Skeletal muscle satellite cell (primary cell): Measurements from ENCODE around the gene IL34.
A peak's percentile ranks its signal among the peaks of the same experiment; 100 is the strongest.
"Not testable (repeated sequence)": the region's sequence is repeated elsewhere in the genome, so short reads cannot be mapped to it uniquely, and the experiment has no call there.

Experiments used
- H3K27me3 ChIP-seq: 2 replicates; pipeline ENCODE4 v1.7.0; 2013; ENCODE audit warnings: low read length; ENCODE audit not compliant: control insufficient read depth, insufficient read depth
- H3K36me3 ChIP-seq: 2 replicates; pipeline ENCODE4 v1.7.0; 2013; ENCODE audit warnings: mild to moderate bottlenecking, control low read depth, low read length; ENCODE audit not compliant: insufficient read depth
- H3K4me1 ChIP-seq: 2 replicates; pipeline ENCODE4 v1.7.0; 2013; ENCODE audit warnings: low read length; ENCODE audit not compliant: control insufficient read depth, insufficient read depth
- H3K4me2 ChIP-seq: 2 replicates; pipeline ENCODE4 v1.7.0; 2013; ENCODE audit warnings: mild to moderate bottlenecking, low read length
- H3K4me3 ChIP-seq: 2 replicates; pipeline ENCODE4 v1.7.0; 2013; ENCODE audit warnings: low read length
- H3K9ac ChIP-seq: 2 replicates; pipeline ENCODE4 v1.7.0; 2013; ENCODE audit warnings: mild to moderate bottlenecking, low read depth, low read length, moderate library complexity
- H3K9me3 ChIP-seq: replicated peaks from 2 replicates; pipeline ENCODE4 v1.7.0; 2013; ENCODE audit warnings: mild to moderate bottlenecking, control low read depth, low read length

Gene IL34

DNA sequence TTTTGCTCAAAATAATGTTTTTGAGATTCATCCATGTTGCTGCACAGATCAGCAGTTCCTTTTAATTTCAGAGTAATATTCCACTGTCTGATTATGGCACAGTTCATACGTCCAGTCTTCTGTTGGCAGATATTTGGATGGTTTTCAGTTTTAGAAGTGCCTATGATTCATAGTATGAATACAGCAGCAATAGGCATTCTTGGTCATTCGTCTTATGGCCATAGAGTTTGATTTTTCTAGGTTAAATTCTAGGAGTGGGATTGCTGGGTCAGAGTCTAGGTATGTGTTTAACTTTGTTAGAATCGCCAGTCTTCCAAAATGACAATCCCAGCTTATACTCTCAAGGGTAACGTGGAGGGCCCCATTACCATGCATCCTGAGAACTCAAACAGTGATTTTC, 11.5 kb upstream of the IL34 start:
- Histone ChIP-seq H3K36me3 (no peaks in the 10 kb centered on the region), H3K27me3 (no peaks in the 10 kb centered on the region), H3K4me3 (peak overlapping the region; percentile 61), H3K4me1 (peaks cover 32% of the 10 kb centered on the region), H3K9ac (peak overlapping the region; percentile 76), H3K4me2 (peak overlapping the region; percentile 79), H3K9me3 (peaks cover 5% of the 10 kb centered on the region)

DNA sequence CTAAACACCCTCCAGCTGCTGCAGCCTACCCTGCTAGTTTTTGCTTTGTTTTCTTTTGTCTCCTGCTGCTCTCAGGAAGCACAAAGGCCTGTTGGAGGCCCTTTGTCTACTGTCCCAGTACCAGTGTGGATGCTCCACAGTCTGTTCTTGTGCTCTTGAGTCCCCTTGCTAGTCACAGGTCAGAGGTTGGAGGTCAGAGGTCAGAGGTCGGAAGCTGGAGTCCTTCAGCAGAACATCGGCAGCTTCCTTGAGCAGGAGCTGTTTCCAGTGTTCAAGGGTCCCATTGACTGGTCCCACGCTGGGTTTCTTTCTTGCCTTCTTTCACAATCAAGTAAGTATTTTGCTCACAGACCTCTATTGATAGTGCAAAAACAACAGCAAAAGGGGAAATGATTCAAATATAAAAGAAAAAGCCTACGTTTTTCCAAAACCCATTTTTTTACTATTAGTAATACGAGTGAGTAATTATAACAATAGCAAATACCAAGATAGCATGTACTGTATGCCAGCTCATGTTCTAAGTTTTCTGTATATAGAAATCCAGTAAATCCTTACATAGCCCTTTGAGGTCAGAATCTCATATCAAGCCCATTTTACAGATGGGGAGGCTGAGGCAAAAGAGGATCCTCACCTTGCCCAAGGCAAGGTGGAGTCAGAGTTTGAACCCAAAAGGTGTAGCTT, 10.9 kb upstream of the IL34 start:
- H3K9ac ChIP-seq, result peak overlapping the region; percentile 76
- peaks cover 32% of the 10 kb centered on the region for H3K4me1 ChIP-seq
- H3K9me3 ChIP-seq, result peaks cover 5% of the 10 kb centered on the region
- H3K4me2 ChIP-seq, result peak overlapping the region; percentile 79
- no peaks in the 10 kb centered on the region for H3K27me3 ChIP-seq
- peak overlapping the region; percentile 61 for H3K4me3 ChIP-seq
- H3K36me3 ChIP-seq, result no peaks in the 10 kb centered on the region

DNA sequence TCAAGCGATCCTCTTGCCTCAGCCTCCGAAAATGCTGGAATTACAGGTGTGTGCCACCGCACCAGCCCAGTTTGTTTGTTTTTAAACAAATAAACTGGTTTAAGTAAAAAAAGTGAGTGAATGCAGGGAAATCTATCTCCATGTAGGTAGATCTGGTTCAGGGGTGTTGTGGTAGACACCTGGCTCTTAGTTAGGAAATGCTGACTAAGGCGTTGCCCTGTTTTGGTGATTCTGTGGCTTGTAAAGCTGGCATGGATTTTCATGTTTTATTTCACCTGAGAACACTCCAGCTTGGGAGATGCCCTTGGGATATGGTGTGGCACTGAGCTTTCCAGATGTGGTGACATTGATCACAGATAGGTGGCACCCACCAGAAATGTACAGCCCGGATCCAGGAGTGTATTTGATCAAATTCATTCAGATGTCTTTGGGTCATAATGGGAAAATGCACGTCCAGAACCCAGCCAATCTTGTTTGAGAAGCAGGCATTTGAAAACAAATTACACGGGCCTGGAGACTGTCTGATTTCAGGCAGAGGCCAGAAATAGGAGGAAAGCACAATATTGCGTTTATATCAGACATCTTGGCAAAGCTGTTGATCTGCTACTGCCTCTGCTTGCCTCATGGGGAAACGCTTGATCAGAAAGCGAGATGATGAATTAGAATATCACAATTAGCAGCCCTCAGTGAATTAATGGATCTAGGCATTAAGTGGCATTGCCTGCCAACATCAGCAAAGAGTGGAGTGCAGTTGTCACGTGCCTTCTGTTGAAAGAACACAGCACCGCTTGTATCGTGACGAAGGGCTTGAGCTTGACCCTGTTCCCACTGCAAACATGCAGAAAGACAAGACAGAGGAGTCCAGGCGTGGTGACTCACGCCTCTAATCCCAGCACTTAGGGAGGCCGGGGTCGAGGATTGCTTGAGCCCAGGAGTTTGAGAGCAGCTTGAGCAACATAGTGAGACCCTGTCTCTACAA, 7.3 kb upstream of the IL34 start:
- peak overlapping the region; percentile 17 for H3K4me2 ChIP-seq
- no peaks in the 10 kb centered on the region for H3K36me3 ChIP-seq
- H3K9me3 ChIP-seq, result no peaks in the 10 kb centered on the region
- no peaks in the 10 kb centered on the region for H3K27me3 ChIP-seq
- H3K9ac ChIP-seq, result no peak overlapping the region
- no peak overlapping the region for H3K4me3 ChIP-seq
- H3K4me1 ChIP-seq, result peaks cover 32% of the 10 kb centered on the region

DNA sequence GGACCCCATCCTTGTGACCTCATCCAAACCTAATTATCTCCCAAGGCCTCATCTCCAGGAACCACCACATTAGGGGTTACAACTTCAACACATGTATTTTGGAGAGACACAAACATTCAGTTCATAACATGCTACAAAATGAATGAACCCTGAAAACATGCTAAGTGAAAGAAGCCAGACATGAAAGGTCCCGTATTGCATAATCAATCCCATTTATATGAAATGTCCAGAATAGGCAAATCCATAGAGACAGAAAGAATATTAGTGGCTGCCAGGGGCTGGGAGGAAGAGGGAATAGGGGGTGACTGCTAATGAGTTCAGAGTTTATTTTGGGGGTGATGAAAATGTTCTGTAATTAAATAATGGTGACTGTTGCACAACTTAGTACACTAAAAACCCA, 3.7 kb upstream of the IL34 start:
- Histone ChIP-seq H3K9ac (no peak overlapping the region), H3K4me3 (no peak overlapping the region), H3K27me3 (no peaks in the 10 kb centered on the region), H3K9me3 (no peaks in the 10 kb centered on the region), H3K4me1 (peaks cover 30% of the 10 kb centered on the region), H3K4me2 (no peak overlapping the region), H3K36me3 (no peaks in the 10 kb centered on the region)

DNA sequence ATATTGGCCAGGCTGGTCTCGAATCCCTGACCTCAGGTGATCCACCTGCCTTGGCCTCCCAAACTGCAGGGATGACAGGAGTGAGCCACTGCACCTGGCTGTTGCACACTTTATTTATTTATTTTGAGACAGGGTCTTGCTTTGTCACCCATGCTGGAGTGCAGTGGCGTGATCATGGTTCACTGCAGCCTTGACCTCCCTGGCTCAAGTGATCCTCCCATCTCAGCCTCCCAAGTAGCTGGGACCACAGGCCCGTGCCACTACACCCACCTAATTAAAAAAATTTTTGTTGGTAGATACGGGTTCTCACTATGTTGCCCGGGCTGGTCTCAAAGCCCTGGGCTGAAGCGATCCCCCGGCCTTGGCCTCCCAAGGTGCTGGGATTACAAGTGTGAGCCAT, 3.1 kb upstream of the IL34 start:
- H3K9me3 ChIP-seq, H3K27me3 ChIP-seq, H3K4me2 ChIP-seq, H3K4me3 ChIP-seq, H3K36me3 ChIP-seq, H3K9ac ChIP-seq: not testable (repeated sequence)
- H3K4me1 ChIP-seq, result peaks cover 32% of the 10 kb centered on the region

DNA sequence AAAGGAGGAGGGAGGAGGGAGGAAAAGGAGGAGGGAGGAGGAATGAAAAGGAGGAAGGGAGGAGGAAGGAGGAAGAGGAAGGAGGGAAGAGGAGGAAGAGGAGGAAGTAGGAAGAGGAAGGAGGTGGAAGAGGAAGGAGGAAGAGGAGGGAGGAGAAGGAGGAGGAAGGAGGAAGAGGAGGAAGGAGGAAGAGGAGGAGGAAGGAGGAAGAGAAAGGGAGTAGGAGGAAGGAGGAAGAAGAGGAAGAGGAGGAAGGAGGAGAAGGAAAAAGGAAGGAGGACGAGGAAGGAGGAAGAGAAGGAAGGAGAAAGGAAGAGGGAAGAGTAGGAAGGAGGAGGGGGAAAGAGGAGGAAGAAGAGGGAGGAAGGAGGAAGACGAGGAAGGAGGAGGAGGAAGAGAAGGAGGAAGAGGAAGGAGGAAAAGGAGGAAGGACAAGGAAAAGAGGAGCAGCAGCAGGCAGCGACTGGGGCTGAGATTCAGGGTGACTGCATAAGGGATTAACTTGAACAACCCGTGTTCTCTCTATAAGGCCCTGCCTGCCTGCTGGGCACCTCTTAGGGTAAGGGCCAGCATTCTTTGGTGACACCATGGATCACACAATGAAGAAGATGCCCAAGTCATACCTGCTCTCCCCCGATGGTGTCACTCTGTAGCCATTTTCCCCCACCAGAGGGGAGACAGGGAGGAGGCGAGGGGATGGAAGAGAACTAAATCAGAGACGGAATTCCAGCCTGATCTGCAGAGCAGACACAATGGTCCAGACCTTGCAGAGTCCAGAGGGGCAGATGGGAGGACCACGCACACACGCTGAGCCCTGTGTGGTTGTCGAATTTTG, 1.4 kb upstream of the IL34 start:
- H3K4me2 ChIP-seq, result no peak overlapping the region
- no peaks in the 10 kb centered on the region for H3K36me3 ChIP-seq
- H3K4me3 ChIP-seq, result no peak overlapping the region
- no peak overlapping the region for H3K9ac ChIP-seq
- H3K27me3 ChIP-seq, result no peaks in the 10 kb centered on the region
- H3K4me1 ChIP-seq, result peaks cover 22% of the 10 kb centered on the region
- no peaks in the 10 kb centered on the region for H3K9me3 ChIP-seq

DNA sequence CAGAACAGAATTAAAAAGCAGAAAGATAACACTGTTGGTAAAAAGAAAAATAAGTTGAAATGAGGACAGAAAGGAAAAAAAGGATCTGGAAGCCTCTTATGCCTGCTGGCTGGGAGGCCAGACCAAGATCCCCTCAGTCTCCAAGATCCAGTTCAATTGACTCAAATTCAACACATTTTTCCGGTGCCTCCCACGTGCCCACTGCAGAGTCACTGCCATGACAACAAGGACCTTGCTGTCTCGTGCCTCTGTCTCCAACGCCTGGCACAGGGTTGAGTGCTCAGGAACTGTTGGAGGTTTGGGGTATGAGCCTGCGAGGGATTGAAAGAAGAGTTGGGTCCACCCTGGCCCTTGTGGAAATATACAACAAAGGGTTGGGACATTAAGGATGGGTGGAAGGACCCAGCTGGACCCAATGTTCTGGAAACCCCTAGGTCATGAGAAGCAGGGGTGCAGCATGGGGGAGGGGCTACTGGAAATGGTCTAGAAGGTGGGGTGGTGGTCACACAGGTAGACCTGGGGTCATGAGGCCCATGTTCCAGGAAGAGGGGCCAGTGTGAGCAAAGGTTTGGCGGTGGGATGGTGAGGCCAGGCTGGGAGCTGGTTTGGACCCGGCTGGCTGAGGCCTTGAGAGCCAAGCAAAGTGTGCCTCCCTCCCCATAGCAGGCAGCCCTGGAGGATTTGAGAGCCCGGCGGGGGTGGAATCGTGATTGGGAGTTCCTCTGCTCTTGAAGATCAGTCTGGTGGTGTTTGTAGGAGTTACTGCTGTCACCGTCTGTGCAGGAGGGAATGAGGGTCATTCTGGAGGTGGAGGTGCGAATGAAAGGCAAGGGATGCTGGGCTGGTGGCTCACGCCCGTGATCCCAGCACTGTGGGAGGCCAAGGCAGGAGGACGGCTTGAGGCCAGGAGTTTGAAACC, 1.3 kb downstream of the IL34 start:
- peaks cover 34% of the 10 kb centered on the region for H3K4me1 ChIP-seq
- no peaks in the 10 kb centered on the region for H3K36me3 ChIP-seq
- no peaks in the 10 kb centered on the region for H3K9me3 ChIP-seq
- peak overlapping the region; percentile 45 for H3K4me2 ChIP-seq
- peak overlapping the region; percentile 19 for H3K4me3 ChIP-seq
- H3K9ac ChIP-seq, result peak overlapping the region; percentile 29
- no peaks in the 10 kb centered on the region for H3K27me3 ChIP-seq

DNA sequence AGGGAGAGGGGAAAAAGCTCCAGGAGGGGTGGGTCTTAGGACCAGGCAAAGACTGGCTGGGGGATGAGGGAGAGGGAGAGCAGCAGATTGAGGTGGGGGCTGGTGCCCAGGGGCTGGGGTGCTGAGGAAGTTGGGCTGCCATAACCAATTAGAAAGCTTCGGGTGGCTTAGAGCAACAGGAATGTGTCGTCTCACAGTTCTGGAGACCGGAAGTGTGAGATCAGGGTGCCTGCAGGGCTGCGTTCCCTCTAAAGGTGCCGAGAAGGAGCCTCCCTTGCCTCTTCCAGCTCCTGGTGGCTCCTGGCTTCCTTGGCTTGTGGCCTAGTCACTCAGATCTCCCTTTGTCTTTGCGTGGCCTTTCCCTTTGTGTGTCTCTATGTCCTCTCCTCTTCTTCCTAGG, 2.2 kb downstream of the IL34 start:
- Histone ChIP-seq H3K9ac (peak overlapping the region; percentile 10), H3K36me3 (no peaks in the 10 kb centered on the region), H3K27me3 (no peaks in the 10 kb centered on the region), H3K4me1 (peaks cover 39% of the 10 kb centered on the region), H3K4me2 (no peak overlapping the region), H3K4me3 (no peak overlapping the region), H3K9me3 (no peaks in the 10 kb centered on the region)

DNA sequence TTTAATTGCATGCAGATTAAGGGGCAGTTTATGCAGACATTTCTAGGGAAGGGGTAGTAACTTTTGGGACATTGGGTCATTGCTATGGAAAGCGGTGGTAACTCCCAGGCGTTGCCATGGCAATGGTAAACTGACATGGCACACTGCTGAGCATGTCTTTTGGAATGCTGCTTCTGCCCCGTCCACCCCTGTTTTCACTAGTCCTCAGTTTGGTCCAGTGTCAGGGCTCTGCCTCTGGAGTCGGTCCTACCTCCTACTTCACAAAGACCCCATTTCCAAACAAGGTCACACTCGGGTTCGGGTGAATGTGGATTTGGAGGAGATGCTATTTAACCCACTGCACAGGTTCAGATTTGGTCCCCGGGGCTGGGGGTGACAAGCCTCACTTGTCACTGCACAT, 2.9 kb downstream of the IL34 start:
- H3K27me3 ChIP-seq, result no peaks in the 10 kb centered on the region
- no peaks in the 10 kb centered on the region for H3K9me3 ChIP-seq
- H3K4me1 ChIP-seq, result peaks cover 44% of the 10 kb centered on the region
- H3K4me3 ChIP-seq, result no peak overlapping the region
- H3K36me3 ChIP-seq, result no peaks in the 10 kb centered on the region
- H3K9ac ChIP-seq, result no peak overlapping the region
- H3K4me2 ChIP-seq, result no peak overlapping the region

DNA sequence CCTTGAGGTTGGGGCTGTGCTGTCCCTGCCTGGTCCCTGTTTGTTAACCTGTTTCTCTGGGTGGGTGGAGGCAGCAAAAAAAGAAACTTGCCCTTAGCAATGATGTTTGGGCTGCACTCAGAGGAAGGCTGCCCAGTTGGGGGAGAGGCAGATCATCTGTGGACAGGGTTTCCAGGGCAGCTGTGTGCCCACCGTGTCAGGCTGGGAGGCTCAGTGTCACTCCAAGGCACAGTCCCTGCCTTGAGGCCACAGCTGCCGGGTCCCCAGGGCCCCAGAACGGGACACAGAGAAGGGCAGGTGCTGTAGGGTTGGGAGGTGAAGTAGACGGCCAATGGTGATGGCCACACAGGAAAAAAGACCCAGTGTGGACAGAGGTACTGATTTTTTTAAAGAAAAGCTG, 3.9 kb downstream of the IL34 start:
- Histone ChIP-seq H3K4me3 (no peak overlapping the region), H3K36me3 (no peaks in the 10 kb centered on the region), H3K9ac (no peak overlapping the region), H3K27me3 (no peaks in the 10 kb centered on the region), H3K9me3 (no peaks in the 10 kb centered on the region), H3K4me2 (no peak overlapping the region), H3K4me1 (peaks cover 45% of the 10 kb centered on the region)
